Skeletal muscle tissue (tissue), 4 donors: ENCODE data around the gene RIMKLB. TPM values are rescaled to one million over a fixed set of nuclear protein-coding genes. Genes with fewer than 3 reads are reported as not detected.
"Not testable (repeated sequence)": the region's sequence is repeated elsewhere in the genome, so short reads cannot be mapped to it uniquely, and the experiment has no call there.

Experiments
- H3K27ac ChIP-seq: one replicate; pipeline ENCODE4 v1.7.0; 2013; ENCODE audit warnings: mild to moderate bottlenecking, low read depth, low read length, inconsistent platforms
- H3K27me3 ChIP-seq, 3 donors: one replicate each; pipeline ENCODE4 v1.7.0; 2013; ENCODE audit warnings: low read length in 3 of 3; ENCODE audit not compliant: control insufficient read depth in 3 of 3, insufficient read depth in 3 of 3
- H3K36me3 ChIP-seq, 3 donors: one replicate each; pipeline ENCODE4 v1.7.0; 2013; ENCODE audit warnings: low read length in 3 of 3; ENCODE audit not compliant: control insufficient read depth in 3 of 3, insufficient read depth in 3 of 3
- H3K4me1 ChIP-seq, 3 donors: one replicate each; pipeline ENCODE4 v1.7.0; 2013; ENCODE audit warnings: low read length in 3 of 3, mild to moderate bottlenecking in 3 of 3; ENCODE audit not compliant: control insufficient read depth in 3 of 3, insufficient read depth in 3 of 3
- H3K4me3 ChIP-seq, 3 donors: one replicate each; pipeline ENCODE4 v1.7.0; 2013; ENCODE audit warnings: low read length in 3 of 3
- H3K9ac ChIP-seq, 3 donors: one replicate each; pipeline ENCODE4 v1.7.0; 2013; ENCODE audit warnings: low read length in 3 of 3, mild to moderate bottlenecking in 3 of 3, moderate library complexity in 2 of 3, low read depth in 1 of 3
- H3K9me3 ChIP-seq, 3 donors: one replicate each; pipeline ENCODE4 v1.7.0; 2013; ENCODE audit warnings: low read length in 3 of 3; ENCODE audit not compliant: control insufficient read depth in 3 of 3
- total RNA-seq: library from RNA; depleted of rRNA; stranded (reverse); fragments of >200 nt; gene quantifications from one replicate; pipeline ENCODE4 v1.2.3, GENCODE V29; 2014
- donor health status: Osteomylitis.

The RIMKLB gene
- total RNA-seq, 1 donor from 2014 or later = 40.7 TPM

DNA sequence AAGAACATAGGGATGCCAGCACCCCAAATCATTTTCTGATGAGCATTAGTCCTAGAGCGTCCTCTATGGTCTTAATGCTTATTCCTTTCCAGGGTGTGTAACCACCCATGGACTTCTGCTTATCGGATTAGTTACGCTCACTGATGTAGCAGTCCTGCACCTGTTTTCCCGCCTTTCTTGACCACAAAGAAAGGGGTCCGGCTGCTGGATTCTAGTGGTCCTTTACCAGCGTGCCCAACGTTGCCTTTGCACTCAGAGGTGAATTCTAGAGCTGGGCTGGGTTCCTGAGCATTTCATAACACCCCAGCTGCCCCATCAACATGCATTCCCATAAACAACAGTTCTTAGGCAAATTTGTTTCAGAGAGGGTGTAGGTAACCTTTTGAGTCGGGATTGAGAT lies 68.3 kb downstream of the RIMKLB start:
- H3K9me3 ChIP-seq, H3K36me3 ChIP-seq, H3K9ac ChIP-seq: not testable (repeated sequence)

DNA sequence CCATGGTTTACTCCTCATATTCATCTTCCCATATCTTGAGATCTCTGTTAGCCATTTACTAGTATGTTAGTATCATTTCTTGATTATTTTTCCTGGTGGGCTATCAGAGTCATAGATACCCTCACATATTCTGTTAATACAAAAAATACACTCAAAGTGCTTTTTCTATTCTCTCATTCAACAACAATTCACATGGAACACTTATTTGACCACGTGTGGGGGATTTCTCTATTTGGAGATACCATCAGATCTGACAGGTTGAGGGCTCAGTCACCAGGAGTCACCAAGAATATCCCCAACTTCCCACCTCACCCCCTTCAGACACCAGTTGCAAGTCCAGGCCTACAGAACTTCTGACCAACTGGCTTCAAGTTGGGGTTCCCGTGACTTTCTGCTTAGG lies 72.7 kb downstream of the RIMKLB start:
- no peak overlapping the region for H3K4me3 ChIP-seq
- no peaks in the 10 kb centered on the region for H3K9me3 ChIP-seq
- H3K27me3 ChIP-seq = no peaks in the 10 kb centered on the region
- no peak overlapping the region for H3K9ac ChIP-seq
- peaks cover 0 to 5% (median 2%) of the 10 kb centered on the region in 3 donors for H3K36me3 ChIP-seq
- no peak overlapping the region for H3K27ac ChIP-seq
- peaks cover 0 to 4% (median 3%) of the 10 kb centered on the region in 3 donors for H3K4me1 ChIP-seq

More for the DNA sequence above, 68.3 kb downstream of the RIMKLB start:
- H3K4me1 ChIP-seq, H3K27me3 ChIP-seq, H3K4me3 ChIP-seq, H3K27ac ChIP-seq: not testable (repeated sequence)

DNA sequence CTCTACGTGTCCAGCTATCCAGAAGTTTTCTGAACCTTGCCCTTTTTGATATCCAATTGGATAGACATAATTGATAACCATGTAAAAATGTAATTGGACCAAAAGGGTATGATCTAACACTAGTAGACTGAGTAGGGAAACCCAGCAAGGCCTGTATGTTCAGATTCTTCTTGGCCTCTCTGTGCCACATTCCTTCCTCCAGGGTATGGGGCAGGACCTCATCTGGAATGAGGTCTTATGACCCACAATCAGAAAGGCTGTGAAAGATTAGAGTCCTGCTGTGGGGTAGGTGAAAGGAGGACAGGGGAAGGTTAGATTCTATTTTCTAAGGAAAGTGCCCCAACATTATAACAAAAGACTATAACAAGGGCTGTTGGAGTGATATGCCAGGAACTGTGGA lies 73.3 kb downstream of the RIMKLB start:
- no peak overlapping the region for H3K4me3 ChIP-seq
- H3K4me1 ChIP-seq = peaks cover 0 to 4% (median 3%) of the 10 kb centered on the region in 3 donors
- no peak overlapping the region for H3K9ac ChIP-seq
- peaks cover 0 to 5% (median 2%) of the 10 kb centered on the region in 3 donors for H3K36me3 ChIP-seq
- H3K9me3 ChIP-seq = no peaks in the 10 kb centered on the region
- H3K27me3 ChIP-seq = no peaks in the 10 kb centered on the region
- no peak overlapping the region for H3K27ac ChIP-seq

DNA sequence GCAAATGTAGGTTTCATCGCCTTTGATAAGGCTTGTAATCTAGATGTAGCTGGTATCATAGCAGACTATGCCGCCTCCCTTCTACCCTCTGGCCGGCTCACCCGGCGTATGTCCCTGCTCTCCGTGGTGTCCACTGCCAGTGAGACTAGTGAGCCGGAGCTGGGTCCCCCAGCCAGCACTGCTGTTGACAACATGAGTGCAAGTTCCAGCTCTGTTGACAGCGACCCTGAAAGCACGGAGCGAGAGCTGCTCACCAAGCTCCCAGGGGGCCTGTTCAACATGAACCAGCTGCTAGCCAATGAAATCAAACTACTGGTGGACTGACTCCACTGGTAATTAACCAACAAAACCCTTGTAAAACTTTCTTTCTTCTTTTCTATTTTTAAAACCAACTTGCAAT lies 75.7 kb downstream of the RIMKLB start:
- Histone ChIP-seq H3K27me3 (no peaks in the 10 kb centered on the region), H3K9me3 (no peaks in the 10 kb centered on the region), H3K36me3 (peaks cover 0 to 5% (median 0%) of the 10 kb centered on the region in 3 donors), H3K4me1 (peaks cover 0 to 4% (median 3%) of the 10 kb centered on the region in 3 donors), H3K27ac (no peak overlapping the region), H3K9ac (no peak overlapping the region), H3K4me3 (no peak overlapping the region)

- Histone ChIP-seq H3K9ac (peak overlapping the region in 1 of 3 donors; percentile 23), H3K9me3 (no peaks in the 10 kb centered on the region), H3K27me3 (no peaks in the 10 kb centered on the region), H3K36me3 (peaks cover 2 to 3% (median 2%) of the 10 kb centered on the region in 3 donors), H3K4me3 (no peak overlapping the region), H3K27ac (no peak overlapping the region), H3K4me1 (no peaks in the 10 kb centered on the region)
Measured at GRCh38 chr12:8779281-8779680, 81.5 kb downstream of the RIMKLB start.

- Histone ChIP-seq H3K36me3 (peaks cover 2 to 3% (median 2%) of the 10 kb centered on the region in 3 donors), H3K9ac (no peak overlapping the region), H3K9me3 (no peaks in the 10 kb centered on the region), H3K27me3 (no peaks in the 10 kb centered on the region), H3K4me1 (no peaks in the 10 kb centered on the region), H3K27ac (no peak overlapping the region), H3K4me3 (no peak overlapping the region)
Measured at GRCh38 chr12:8779862-8780261, 82.1 kb downstream of the RIMKLB start.

DNA sequence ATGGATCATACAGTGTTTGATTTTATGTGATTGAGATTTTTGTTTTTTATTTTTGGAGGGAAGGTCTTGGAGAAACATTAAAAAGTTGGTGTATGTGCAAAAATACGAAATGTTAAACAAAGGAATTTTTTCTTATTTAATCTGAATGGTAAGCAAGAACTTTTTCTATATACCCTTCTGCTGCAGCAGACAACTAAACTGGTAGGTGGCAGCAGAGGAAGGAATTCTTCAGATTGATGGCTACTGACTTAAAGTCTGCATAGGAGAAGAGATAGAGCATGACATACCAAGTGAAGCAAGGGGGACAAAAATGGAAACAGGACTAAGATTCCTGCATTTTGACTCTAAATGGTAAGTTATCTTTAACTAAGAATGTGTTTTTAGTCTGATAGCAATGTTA lies 82.6 kb downstream of the RIMKLB start:
- H3K9ac ChIP-seq = no peak overlapping the region
- H3K4me1 ChIP-seq = no peaks in the 10 kb centered on the region
- H3K36me3 ChIP-seq = peaks cover 2 to 3% (median 2%) of the 10 kb centered on the region in 3 donors
- H3K9me3 ChIP-seq = no peaks in the 10 kb centered on the region
- no peak overlapping the region for H3K4me3 ChIP-seq
- no peaks in the 10 kb centered on the region for H3K27me3 ChIP-seq
- H3K27ac ChIP-seq = no peak overlapping the region

- no peak overlapping the region for H3K9ac ChIP-seq
- peaks cover 2 to 3% (median 2%) of the 10 kb centered on the region in 3 donors for H3K36me3 ChIP-seq
- H3K27me3 ChIP-seq = no peaks in the 10 kb centered on the region
- no peak overlapping the region for H3K4me3 ChIP-seq
- H3K4me1 ChIP-seq = no peaks in the 10 kb centered on the region
- no peaks in the 10 kb centered on the region for H3K9me3 ChIP-seq
- H3K27ac ChIP-seq = no peak overlapping the region
Measured at GRCh38 chr12:8781381-8782127, 83.8 kb downstream of the RIMKLB start.

- H3K9me3 ChIP-seq = no peaks in the 10 kb centered on the region
- H3K9ac ChIP-seq = no peak overlapping the region
- peaks cover 0 to 3% (median 2%) of the 10 kb centered on the region in 3 donors for H3K36me3 ChIP-seq
- H3K4me3 ChIP-seq = no peak overlapping the region
- H3K27me3 ChIP-seq = no peaks in the 10 kb centered on the region
- H3K4me1 ChIP-seq = no peaks in the 10 kb centered on the region
- H3K27ac ChIP-seq = no peak overlapping the region
Measured at GRCh38 chr12:8784290-8784888, 86.6 kb downstream of the RIMKLB start.

DNA sequence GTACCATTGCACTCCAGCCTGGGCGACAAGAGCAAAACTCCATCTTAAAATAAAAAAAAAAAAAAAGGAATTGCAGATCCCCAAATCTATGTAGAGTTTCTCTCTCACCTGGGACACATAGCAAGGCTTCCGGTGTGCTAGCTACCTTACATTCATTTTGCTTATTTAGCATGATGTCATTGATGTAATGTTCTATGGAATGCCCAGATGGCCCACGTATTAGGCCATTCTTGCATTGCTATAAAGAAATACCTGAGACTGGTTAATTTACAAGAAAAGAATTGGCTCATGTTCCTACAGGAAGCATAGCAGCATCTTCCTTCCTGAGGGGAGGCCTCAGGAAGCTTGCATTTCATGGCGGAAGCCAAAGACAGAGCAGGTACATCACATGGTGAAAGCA lies 87.7 kb downstream of the RIMKLB start:
- no peak overlapping the region for H3K9ac ChIP-seq
- no peaks in the 10 kb centered on the region for H3K4me1 ChIP-seq
- peaks cover 0 to 3% (median 2%) of the 10 kb centered on the region in 3 donors for H3K36me3 ChIP-seq
- H3K9me3 ChIP-seq = no peaks in the 10 kb centered on the region
- no peak overlapping the region for H3K27ac ChIP-seq
- no peaks in the 10 kb centered on the region for H3K27me3 ChIP-seq
- H3K4me3 ChIP-seq = no peak overlapping the region
